ENCODE data around the gene SMTN. TPM values are rescaled to one million over a fixed set of nuclear protein-coding genes. Genes with fewer than 3 reads are reported as not detected.
A peak's percentile ranks its signal among the peaks of the same experiment; 100 is the strongest.
"Not testable (repeated sequence)": the region's sequence is repeated elsewhere in the genome, so short reads cannot be mapped to it uniquely, and the experiment has no call there.

SMTN gene
- total RNA-seq, 4 donors from 2014 or later = 29.2 to 116 (median 32.2) TPM

- DNase-seq (ENCODE audit: low spot score) (no peak), ATAC-seq (ENCODE audit: low FRiP score) (peak; percentile 1)
- TF ChIP-seq, protein P1, sequence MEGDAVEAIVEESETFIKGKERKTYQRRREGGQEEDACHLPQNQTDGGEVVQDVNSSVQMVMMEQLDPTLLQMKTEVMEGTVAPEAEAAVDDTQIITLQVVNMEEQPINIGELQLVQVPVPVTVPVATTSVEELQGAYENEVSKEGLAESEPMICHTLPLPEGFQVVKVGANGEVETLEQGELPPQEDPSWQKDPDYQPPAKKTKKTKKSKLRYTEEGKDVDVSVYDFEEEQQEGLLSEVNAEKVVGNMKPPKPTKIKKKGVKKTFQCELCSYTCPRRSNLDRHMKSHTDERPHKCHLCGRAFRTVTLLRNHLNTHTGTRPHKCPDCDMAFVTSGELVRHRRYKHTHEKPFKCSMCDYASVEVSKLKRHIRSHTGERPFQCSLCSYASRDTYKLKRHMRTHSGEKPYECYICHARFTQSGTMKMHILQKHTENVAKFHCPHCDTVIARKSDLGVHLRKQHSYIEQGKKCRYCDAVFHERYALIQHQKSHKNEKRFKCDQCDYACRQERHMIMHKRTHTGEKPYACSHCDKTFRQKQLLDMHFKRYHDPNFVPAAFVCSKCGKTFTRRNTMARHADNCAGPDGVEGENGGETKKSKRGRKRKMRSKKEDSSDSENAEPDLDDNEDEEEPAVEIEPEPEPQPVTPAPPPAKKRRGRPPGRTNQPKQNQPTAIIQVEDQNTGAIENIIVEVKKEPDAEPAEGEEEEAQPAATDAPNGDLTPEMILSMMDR (IDR thresholded peaks at IDR 0.05) = peak in 2 of 3 donors; percentile 14 to 17
These were observed 26.7 kb downstream of the SMTN start for GRCh38 chr22:31107894-31108218.

GRCh38 chr22:31112547-31113091, 31.5 kb downstream of the SMTN start:
- ATAC-seq (ENCODE audit: low FRiP score); DNase-seq (ENCODE audit: low spot score): not testable (repeated sequence)

DNA sequence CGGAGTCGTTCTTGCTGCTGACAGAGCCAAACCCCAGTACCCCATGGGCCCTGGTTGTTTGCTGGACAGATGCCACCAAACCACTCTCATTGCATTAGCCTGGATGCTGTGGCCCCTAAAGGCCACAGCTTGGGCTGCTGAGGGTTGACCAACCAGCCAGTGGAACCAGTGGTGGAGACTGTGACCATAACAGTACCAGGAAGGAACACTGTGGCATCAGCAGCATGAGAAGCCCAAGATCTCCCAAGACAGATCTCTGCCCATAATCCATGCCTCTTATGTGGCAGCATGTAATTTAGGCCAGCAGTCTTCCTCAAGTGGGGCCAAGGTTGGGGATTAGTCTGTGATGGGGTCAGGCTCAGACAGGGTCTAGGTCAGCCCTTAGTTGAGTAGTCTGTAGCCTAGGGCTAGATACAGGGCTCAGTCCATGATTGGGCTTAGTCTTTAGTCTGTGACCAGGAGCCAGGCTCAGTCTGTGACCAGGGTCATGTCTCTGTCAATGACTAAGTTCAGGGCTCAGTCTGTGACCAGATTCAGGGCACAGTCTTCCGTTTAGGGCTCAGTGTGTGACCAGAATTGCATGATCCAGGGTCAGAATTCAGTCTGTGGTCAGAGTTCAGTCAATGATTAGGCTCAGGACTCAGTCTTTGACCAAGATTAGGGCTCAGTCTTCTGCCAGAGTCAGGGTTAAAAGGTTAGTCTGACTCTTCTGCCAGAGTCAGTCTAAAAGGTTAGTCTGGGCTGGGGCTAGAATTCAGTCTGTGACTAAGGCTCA, 37.1 kb downstream of the SMTN start:
- DNase-seq (ENCODE audit: low spot score) (no peak), ATAC-seq (ENCODE audit: low FRiP score) (no peak)
- TF ChIP-seq, protein P1 (IDR thresholded peaks at IDR 0.05) = no peak

DNA sequence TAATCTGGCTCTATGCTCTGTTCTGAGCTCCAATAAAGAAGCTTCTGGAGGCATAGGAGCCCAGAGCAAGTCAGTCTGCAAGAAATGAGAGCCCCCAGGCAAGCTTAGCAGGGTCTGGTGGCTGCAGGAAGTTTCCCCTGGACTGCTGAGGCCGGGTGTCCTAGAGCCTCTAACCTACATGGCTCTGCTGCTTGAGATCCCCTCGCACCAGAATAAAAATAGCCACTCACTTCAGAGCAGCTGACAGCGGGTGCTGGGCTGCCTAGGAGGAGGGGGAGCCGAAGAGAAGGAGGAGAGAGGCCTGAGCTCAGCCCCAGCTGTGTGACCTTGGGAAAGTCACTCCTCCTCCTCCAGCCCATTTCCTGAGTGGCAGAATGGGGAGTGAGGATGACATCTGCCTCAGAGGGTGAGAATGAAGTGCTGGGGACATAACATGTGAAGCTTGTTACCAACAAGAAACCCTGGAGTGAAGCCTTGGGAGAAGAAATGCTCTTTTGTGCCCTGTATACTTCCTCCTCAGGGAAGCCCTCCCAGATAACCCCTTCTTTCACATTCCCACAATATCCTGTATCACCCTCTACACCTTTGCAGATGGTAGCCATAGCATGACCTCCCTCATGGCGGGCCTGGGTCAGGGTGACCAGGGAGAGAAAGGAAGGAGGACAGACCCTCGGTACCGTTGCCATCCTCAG, 38.1 kb downstream of the SMTN start:
- DNase-seq (ENCODE audit: low spot score) = no peak
- ATAC-seq (ENCODE audit: low FRiP score) = no peak
- TF ChIP-seq, protein P1 (IDR thresholded peaks at IDR 0.05) = no peak

- DNase-seq (ENCODE audit: low spot score) (no peak), ATAC-seq (ENCODE audit: low FRiP score) (no peak)
- TF ChIP-seq, protein P1 (IDR thresholded peaks at IDR 0.05) = no peak
These were observed 39.1 kb downstream of the SMTN start for GRCh38 chr22:31120230-31120629.

DNA sequence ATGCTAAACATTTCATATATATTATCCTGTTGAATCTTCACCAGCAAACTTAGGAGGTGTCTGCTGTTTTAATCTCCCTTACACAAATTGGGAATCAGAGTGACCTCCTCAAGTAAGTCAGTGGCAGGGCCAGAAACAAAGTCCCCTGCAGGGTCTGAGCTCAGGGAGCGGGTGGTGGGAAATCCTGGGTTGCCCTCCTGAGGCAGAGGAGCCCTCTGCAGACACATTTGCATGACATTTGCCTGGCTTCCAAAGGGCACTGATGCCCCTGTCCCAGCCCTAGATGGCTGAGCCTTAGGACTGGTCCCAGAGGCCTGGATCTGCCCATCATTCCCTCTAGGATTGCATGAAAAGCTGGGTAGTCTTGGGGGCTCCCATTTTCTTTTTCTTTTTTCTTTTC, 39.5 kb downstream of the SMTN start:
- TF ChIP-seq, protein P1 (IDR thresholded peaks at IDR 0.05) = no peak
- ATAC-seq (ENCODE audit: low FRiP score) (no peak), DNase-seq (ENCODE audit: low spot score) (no peak)

DNA sequence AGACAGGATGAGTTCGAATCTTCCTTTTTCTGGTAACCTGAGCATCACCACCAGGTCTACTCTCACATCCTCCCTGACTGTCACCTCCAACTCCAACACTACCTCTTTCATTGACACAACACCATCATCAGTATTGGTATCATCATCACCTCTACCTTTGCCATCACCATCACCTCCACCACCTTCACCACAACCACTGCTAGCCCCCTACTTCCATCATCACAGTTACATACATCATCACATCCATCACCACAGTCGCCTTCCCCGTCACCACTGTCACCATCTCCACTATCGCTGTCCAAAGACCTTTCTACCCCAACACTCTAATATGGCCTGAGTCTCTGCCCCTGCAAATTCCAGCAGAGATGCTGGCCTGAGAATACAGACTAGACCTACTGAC, 40.3 kb downstream of the SMTN start:
- TF ChIP-seq, protein P1 (IDR thresholded peaks at IDR 0.05) = no peak
- no peak for DNase-seq (ENCODE audit: low spot score)
- ATAC-seq (ENCODE audit: low FRiP score) = no peak

All from omental fat pad (tissue), 4 donors.